Mononuclear cell (primary cell): ENCODE measurements around the gene NTSR1. TPM values are rescaled to one million over a fixed set of nuclear protein-coding genes. Genes with fewer than 3 reads are reported as not detected.

Source experiments
- H3K27me3 ChIP-seq: 2 replicates; pipeline ENCODE4 v1.6.0; 2011; ENCODE audit warnings: low read length, control low read depth; ENCODE audit not compliant: insufficient read depth
- H3K4me1 ChIP-seq: 2 replicates; pipeline ENCODE4 v1.5.1; 2011; ENCODE audit warnings: mild to moderate bottlenecking, low read length, control low read depth; ENCODE audit not compliant: insufficient read depth
- H3K4me3 ChIP-seq: 2 replicates; pipeline ENCODE4 v1.5.1; 2011; ENCODE audit warnings: mild to moderate bottlenecking, low read length, moderate library complexity
- H3K9me3 ChIP-seq: 2 replicates; pipeline ENCODE4 v1.5.1; 2011; ENCODE audit warnings: low read depth, mild to moderate bottlenecking, control low read depth, low read length
- total RNA-seq: library from RNA; depleted of rRNA; stranded (reverse); fragments of >200 nt; gene quantifications from one replicate; pipeline ENCODE4 v1.2.3, GENCODE V29; 2012

The NTSR1 gene
- total RNA-seq: 0.73 TPM

- H3K4me3 ChIP-seq: no peak within 1 kb of the TSS
- peaks cover 12% of the 10 kb centered on the region for H3K27me3 ChIP-seq
- H3K4me1 ChIP-seq: peaks cover 36% of the 10 kb centered on the region
- H3K9me3 ChIP-seq: no peaks in the 10 kb centered on the region
Observed at GRCh38 chr20:62708591-62709536, at the start of gene NTSR1. NTSR1 (plus strand) TSS chr20:62708836; CDS start chr20:62709208, 372 bp downstream.

GRCh38 chr20:62659488-62660239 lies 49.0 kb upstream of the NTSR1 start:
- Histone ChIP-seq H3K4me1 (peaks cover 16% of the 10 kb centered on the region), H3K9me3 (no peaks in the 10 kb centered on the region), H3K27me3 (no peaks in the 10 kb centered on the region), H3K4me3 (no peak overlapping the region)

- Histone ChIP-seq H3K27me3 (no peaks in the 10 kb centered on the region), H3K9me3 (no peaks in the 10 kb centered on the region), H3K4me3 (no peak overlapping the region), H3K4me1 (peaks cover 16% of the 10 kb centered on the region)
Observed at GRCh38 chr20:62660240-62660615, 48.4 kb upstream of the NTSR1 start.

GRCh38 chr20:62660768-62661167 lies 47.9 kb upstream of the NTSR1 start:
- no peaks in the 10 kb centered on the region for H3K27me3 ChIP-seq
- no peaks in the 10 kb centered on the region for H3K9me3 ChIP-seq
- H3K4me3 ChIP-seq: no peak overlapping the region
- H3K4me1 ChIP-seq: peaks cover 13% of the 10 kb centered on the region

GRCh38 chr20:62661647-62662046 lies 47.0 kb upstream of the NTSR1 start:
- Histone ChIP-seq H3K4me1 (peaks cover 10% of the 10 kb centered on the region), H3K9me3 (no peaks in the 10 kb centered on the region), H3K27me3 (no peaks in the 10 kb centered on the region), H3K4me3 (no peak overlapping the region)

- Histone ChIP-seq H3K4me3 (no peak overlapping the region), H3K4me1 (peaks cover 12% of the 10 kb centered on the region), H3K27me3 (no peaks in the 10 kb centered on the region), H3K9me3 (no peaks in the 10 kb centered on the region)
Observed at GRCh38 chr20:62662422-62662821, 46.2 kb upstream of the NTSR1 start.

- no peaks in the 10 kb centered on the region for H3K27me3 ChIP-seq
- H3K4me1 ChIP-seq: peaks cover 12% of the 10 kb centered on the region
- H3K4me3 ChIP-seq: no peak overlapping the region
- H3K9me3 ChIP-seq: no peaks in the 10 kb centered on the region
Observed at GRCh38 chr20:62663145-62664018, 45.3 kb upstream of the NTSR1 start.

GRCh38 chr20:62664019-62664971 lies 44.3 kb upstream of the NTSR1 start:
- no peaks in the 10 kb centered on the region for H3K9me3 ChIP-seq

GRCh38 chr20:62665153-62665754 lies 43.4 kb upstream of the NTSR1 start:
- no peaks in the 10 kb centered on the region for H3K9me3 ChIP-seq
- no peaks in the 10 kb centered on the region for H3K27me3 ChIP-seq
- H3K4me3 ChIP-seq: no peak overlapping the region
- peaks cover 2% of the 10 kb centered on the region for H3K4me1 ChIP-seq

More at GRCh38 chr20:62664019-62664971, 44.3 kb upstream of the NTSR1 start:
- H3K27me3 ChIP-seq: no peaks in the 10 kb centered on the region
- no peak overlapping the region for H3K4me3 ChIP-seq
- peaks cover 4% of the 10 kb centered on the region for H3K4me1 ChIP-seq

GRCh38 chr20:62665826-62666735 lies 42.6 kb upstream of the NTSR1 start:
- no peak overlapping the region for H3K4me3 ChIP-seq

GRCh38 chr20:62666736-62667529 lies 41.7 kb upstream of the NTSR1 start:
- Histone ChIP-seq H3K9me3 (no peaks in the 10 kb centered on the region), H3K4me1 (peaks cover 5% of the 10 kb centered on the region), H3K4me3 (no peak overlapping the region), H3K27me3 (no peaks in the 10 kb centered on the region)

More at GRCh38 chr20:62665826-62666735, 42.6 kb upstream of the NTSR1 start:
- Histone ChIP-seq H3K27me3 (no peaks in the 10 kb centered on the region), H3K9me3 (no peaks in the 10 kb centered on the region), H3K4me1 (peaks cover 2% of the 10 kb centered on the region)
